Smooth muscle cell of the brain vasculature (primary cell): ENCODE measurements around the gene NUBPL.
"Not testable (repeated sequence)": the region's sequence is repeated elsewhere in the genome, so short reads cannot be mapped to it uniquely, and the experiment has no call there.

Experiments used
- DNase-seq: peaks from one replicate; pipeline ENCODE4 v3.0.0-alpha.2; 2012; ENCODE audit warnings: low read depth, low spot score

The NUBPL gene

GRCh38 chr14:31811693-31812628 lies 250.8 kb downstream of the NUBPL start:
- not testable (repeated sequence) for DNase-seq

DNA sequence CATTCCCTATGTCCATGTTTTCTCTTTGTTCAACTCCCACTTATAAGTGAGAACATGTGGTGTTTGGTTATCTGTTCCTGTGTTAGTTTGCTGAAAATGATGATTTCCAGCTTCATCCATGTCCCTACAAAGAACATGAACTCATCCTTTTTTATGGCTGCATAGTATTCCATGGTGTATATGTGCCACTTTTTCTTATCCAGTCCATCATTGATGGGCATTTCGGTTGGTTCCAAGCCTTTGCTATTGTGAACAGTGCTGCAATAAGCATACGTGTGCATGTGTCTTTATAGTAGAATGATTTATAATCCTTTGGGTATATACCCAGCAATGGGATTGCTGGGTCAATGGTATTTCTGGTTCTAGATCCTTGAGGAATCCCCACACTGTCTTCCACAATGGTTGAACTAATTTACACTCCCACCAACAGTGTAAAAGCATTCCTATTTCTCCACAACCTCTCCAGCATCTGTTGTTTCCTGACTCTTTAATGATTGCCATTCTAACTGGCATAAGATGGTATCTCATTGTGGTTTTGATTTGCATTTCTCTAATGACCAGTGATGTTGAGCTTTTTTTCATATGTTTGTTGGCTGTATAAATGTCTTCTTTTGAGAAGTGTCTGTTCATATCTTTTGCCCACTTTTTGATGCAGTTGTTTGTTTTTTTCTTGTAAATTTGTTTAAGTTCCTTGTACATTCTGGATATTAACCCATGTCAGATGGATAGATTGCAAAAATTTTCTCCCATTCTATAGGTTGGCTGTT lies 252.7 kb downstream of the NUBPL start:
- DNase-seq: not testable (repeated sequence)

GRCh38 chr14:31819281-31819680 lies 258.1 kb downstream of the NUBPL start:
- DNase-seq: no peak

DNA sequence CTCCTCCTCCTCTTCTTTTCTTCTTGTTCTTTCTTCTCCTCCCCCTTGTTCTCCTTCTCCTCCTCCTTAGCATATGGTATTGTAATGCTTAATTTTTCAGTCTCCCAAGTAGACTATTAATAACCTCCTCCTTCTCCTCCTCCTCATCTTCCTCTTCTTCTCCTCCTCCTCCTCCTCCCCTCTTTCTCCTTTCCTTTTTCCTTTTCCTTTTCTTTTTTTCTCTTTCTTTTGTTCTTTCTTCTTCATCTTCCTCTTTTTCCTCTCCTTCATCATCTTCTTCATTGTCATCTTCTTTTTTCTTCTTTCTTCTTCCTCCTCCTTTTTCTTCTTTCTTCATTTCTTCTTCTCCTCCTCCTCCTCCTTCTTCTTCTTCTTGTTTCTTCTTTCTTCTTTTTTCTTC lies 264.3 kb downstream of the NUBPL start:
- DNase-seq: no peak

DNA sequence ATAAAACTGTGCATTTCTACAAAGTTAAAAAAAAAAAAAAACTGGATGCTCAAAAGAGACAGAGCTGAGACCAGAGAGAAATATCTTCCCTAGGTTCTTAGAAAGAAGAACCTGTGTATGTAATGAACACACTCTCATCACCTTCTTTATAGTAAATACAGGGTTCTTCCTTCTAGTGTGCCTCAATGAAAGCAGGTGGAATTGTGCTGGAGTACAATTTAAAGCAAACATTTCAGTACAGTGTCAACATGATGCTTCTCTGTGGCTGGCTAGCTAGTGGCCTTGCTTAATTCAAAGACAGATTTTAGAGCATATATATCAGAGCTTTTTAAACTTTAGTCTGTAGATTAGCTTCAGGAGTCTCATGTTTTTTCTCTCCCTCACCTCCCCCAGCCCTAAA lies 266.1 kb downstream of the NUBPL start:
- DNase-seq: no peak

- no peak for DNase-seq
Observed at GRCh38 chr14:31828946-31829868, 268.0 kb downstream of the NUBPL start.

DNA sequence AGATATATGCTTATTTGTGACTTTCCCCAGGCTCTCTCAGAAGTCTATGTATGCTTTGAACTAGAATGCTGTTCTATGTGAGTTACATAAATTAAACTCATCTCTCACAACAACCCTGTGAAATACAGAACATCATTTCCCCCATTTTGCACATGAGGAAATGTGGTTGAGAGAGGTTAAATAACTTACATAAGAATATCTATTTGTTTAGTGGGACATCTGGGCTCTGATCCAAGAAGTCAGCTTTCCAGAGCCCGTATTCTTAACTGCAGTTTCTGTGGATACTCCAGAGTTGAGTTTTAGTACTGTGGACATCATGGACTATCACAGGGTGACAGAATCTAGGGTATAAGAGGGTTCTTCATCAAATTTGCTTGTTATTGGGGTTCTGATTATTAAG lies 273.4 kb downstream of the NUBPL start:
- peak; percentile 39 for DNase-seq

DNA sequence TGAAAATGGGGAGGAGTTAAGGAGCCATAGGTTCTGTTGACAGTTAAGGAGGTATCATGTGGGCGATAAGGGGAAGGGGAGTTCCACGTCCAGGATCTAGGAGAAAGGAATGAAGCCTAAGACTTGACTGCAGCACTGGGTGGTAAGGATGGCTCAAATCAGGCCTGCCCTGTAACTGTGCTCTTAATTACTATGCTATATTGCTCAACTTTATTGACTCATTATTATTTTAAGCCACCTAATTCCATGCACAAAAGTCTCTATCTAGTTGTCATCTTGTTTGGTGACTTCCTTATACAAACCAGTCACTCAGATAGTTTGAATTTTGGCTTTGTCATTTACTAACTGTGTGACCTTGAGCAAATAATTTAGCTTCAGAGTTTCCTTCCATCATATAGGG lies 273.8 kb downstream of the NUBPL start:
- DNase-seq: no peak

DNA sequence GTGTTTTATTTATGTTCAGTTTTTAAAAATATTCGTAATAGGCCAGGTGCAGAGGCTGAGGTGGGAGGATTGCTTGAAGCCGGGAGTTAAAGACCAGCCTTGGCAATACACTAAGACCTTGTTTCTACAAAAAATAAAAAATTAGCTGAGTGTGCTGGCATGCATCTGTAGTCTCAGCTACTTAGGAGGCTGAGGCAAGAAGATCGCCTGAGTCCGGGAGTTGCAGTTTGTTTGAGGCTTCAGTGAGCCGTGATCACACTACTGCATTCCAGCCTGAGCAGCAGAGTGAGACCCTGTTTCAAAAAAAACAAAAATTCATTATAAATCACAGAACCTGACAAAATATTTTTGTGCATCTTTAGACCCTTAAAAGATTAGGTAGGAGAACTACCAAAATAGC lies 275.8 kb downstream of the NUBPL start:
- no peak for DNase-seq

GRCh38 chr14:31842899-31843298 lies 281.7 kb downstream of the NUBPL start:
- no peak for DNase-seq

GRCh38 chr14:31843361-31844091 lies 282.3 kb downstream of the NUBPL start:
- no peak for DNase-seq

GRCh38 chr14:31854508-31855075 lies 293.4 kb downstream of the NUBPL start:
- no peak for DNase-seq

DNA sequence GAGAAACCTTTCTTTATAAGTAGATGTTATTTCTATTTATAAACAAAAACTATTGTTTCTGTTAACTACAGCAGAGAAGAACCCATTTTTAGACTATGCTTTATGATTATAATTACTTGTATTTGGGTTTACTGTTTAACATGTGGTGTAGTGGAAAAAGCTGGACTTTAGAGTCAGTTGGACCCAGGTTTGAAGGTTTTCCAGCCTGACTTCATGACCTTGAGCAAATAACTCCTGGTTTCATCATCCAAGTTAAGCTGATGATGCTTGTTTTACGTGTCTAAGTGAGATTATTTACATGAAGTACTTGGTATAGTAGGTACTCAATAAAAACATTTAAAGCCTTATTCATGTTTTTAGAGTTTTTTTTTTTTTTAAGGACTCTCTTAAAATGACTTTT lies 294.1 kb downstream of the NUBPL start:
- no peak for DNase-seq

DNA sequence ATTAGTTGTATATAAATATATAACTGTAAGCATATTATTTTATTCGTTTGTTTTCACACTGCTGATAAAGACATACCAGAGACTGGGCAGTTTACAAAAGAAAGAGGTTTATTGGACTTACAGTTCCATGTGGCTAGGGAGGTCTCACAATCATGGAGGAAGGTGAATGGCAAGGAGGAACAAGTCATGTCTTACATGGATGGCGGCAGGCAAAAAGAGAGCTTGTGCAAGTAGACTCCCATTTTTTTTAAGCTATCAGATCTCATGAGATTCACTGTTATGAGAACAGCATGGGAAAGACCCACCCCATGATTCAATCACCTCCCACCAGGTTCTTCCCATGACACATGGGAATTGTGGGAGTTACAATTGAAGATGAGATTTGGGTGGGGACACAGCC lies 294.8 kb downstream of the NUBPL start:
- DNase-seq: not testable (repeated sequence)

DNA sequence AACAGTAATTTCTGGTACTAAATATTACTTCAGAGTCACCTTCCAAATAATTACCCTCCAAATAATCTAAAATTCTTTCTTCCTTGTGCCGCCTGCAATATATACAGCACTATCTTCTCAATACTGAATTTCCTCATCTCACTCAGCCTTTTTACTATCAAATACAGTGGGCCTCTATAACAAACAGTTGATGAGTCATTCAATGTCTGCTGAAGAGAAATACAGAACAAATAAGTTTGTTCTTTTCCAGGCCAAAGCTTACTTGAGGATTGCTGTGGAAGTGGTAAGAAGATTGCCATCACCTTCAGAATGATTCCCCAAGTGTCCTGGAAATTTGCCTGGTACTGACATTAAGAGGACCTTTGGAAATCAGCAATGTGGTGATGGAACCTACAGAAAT lies 297.7 kb downstream of the NUBPL start:
- DNase-seq: no peak

DNA sequence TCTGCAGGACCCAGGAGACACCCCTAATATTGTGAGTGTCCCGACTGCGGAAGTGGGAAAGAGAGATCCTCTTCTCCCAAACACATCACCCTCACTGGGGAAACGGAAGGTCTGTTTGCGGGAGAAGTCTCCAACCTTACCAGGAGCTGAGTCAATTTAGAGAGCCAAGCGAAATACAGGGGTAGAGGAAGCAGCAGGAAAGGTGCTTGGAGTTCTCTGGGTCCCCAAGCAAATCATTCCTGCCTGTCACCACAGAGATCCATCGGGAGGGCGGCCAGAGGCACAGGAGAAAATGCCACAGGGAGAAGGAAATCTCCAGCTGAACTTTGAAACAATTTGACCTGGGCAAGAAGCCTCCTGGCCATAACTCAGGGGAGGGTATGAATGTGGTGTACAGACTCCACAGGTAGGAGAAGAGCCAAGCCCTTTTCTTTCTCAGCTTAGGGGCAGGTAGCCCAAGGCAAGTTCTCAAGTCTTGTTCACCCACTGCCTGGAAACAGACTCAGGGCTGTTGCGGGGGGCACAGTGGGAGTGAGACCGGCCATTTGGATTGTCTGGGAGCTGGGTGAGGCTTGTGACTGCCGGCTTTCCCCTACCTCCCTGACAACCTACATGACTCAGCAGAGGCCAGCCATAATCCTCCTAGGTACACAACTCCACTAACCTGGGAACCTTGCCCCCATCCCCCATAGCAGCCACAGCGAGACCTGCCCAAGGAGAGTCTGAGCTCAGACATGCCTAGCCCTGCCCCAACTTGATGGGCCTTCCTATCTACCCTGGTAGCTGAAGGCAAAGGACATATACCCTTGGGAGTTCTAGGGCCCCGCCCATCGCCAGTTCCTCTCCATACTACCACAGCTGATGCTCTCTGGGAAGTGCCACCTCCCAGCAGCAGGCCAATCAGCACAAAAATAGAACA lies 304.0 kb downstream of the NUBPL start:
- no peak for DNase-seq

- DNase-seq: no peak
Observed at GRCh38 chr14:31867570-31867969, 306.4 kb downstream of the NUBPL start.

DNA sequence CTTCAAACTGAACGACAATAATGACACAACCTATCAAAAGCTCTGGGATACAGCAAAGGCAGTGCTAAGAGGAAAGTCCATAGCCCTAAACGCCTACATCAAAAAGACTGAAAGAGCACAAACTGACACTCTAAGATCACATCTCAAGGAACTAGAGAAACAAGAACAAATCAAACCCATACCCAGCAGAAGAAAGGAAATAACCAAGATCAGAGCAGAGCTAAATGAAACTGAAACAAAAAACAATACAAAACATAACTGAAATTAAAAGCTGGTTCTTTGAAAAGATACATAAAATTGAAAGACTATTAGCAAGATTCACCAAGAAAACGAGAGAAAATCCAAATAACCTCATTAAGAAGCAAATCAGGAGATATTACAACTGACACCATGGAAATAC lies 306.9 kb downstream of the NUBPL start:
- not testable (repeated sequence) for DNase-seq

DNA sequence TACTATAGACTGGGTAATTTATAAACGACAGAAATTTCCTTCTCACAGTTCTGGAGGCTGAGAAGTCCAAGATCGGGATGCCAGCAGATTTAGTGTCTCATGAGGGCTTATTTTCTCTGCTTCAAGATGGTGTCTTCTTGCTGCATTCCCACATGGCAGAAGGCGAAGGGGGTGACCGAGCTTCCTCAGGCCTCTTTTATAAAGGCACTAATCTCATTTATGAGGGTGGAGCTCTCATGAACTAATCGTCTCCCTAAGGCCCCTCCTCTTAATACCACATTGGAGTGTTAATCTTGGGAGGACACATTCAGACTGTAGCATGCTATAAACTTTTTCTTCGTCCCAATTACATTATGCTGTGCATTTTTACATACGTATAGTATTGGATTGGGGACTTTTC lies 315.5 kb downstream of the NUBPL start:
- DNase-seq: no peak
